Muscle layer of colon (tissue), 2 donors: Measurements from ENCODE around the gene INO80D.
"Not testable (repeated sequence)": the region's sequence is repeated elsewhere in the genome, so short reads cannot be mapped to it uniquely, and the experiment has no call there.

Source experiments
- H3K27ac ChIP-seq: one replicate; pipeline ENCODE4 v1.7.0; 2013; ENCODE audit warnings: low read depth, mild to moderate bottlenecking, low read length, moderate library complexity
- H3K27me3 ChIP-seq, 2 donors: one replicate each; pipeline ENCODE4 v1.7.0; 2013; ENCODE audit warnings: low read length in 2 of 2, mild to moderate bottlenecking in 2 of 2; ENCODE audit not compliant: insufficient read depth in 2 of 2, control insufficient read depth in 1 of 2
- H3K36me3 ChIP-seq: one replicate; pipeline ENCODE4 v1.7.0; 2013; ENCODE audit warnings: mild to moderate bottlenecking, low read length; ENCODE audit not compliant: insufficient read depth
- H3K4me1 ChIP-seq: one replicate; pipeline ENCODE4 v1.7.0; 2013; ENCODE audit warnings: mild to moderate bottlenecking, low read length; ENCODE audit not compliant: insufficient read depth
- H3K4me3 ChIP-seq, 2 donors: one replicate each; pipeline ENCODE4 v1.7.0; 2013; ENCODE audit warnings: low read length in 2 of 2, low read depth in 1 of 2, mild to moderate bottlenecking in 1 of 2, moderate library complexity in 1 of 2
- H3K9ac ChIP-seq: one replicate; pipeline ENCODE4 v1.7.0; 2013; ENCODE audit warnings: low read length
- H3K9me3 ChIP-seq: one replicate; pipeline ENCODE4 v1.7.0; 2013; ENCODE audit warnings: mild to moderate bottlenecking, low read length
- donor health status: abdominal sarcoma.
- donor health status: Adenocarcinoma of cecum.

INO80D gene

GRCh38 chr2:206082298-206082843, 3.6 kb downstream of the INO80D start:
- Histone ChIP-seq H3K4me3 (no peak overlapping the region), H3K36me3 (no peaks in the 10 kb centered on the region), H3K9ac (no peak overlapping the region), H3K9me3 (no peaks in the 10 kb centered on the region), H3K27me3 (no peaks in the 10 kb centered on the region), H3K4me1 (peaks cover 21% of the 10 kb centered on the region), H3K27ac (no peak overlapping the region)

DNA sequence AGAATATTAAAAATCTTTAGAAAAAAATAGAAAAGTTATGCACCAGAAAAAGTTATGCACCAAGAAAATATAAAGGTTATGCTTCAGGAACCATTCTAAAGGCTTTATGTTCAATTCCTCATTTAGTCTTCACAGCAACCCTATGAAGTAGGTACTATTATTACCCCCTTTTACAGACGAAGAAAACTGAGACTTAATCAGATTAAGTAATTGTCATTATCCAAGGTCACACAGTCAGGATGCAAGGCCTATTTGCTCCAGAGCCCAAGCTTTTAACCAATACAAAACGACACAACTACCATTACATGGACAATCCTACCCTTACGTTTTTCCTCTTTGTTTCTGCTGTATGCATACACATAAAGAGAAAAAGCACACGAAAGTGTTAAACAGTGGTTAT, 5.0 kb downstream of the INO80D start:
- Histone ChIP-seq H3K9ac (no peak overlapping the region), H3K36me3 (no peaks in the 10 kb centered on the region), H3K4me3 (no peak overlapping the region), H3K27me3 (no peaks in the 10 kb centered on the region), H3K27ac (no peak overlapping the region), H3K4me1 (peaks cover 16% of the 10 kb centered on the region), H3K9me3 (no peaks in the 10 kb centered on the region)

- no peaks in the 10 kb centered on the region for H3K36me3 ChIP-seq
- no peak overlapping the region for H3K27ac ChIP-seq
- no peaks in the 10 kb centered on the region for H3K9me3 ChIP-seq
- H3K4me3 ChIP-seq = no peak overlapping the region
- H3K9ac ChIP-seq = no peak overlapping the region
- peaks cover 16% of the 10 kb centered on the region for H3K4me1 ChIP-seq
- H3K27me3 ChIP-seq = no peaks in the 10 kb centered on the region
Measured at GRCh38 chr2:206079699-206080465, 6.1 kb downstream of the INO80D start.

DNA sequence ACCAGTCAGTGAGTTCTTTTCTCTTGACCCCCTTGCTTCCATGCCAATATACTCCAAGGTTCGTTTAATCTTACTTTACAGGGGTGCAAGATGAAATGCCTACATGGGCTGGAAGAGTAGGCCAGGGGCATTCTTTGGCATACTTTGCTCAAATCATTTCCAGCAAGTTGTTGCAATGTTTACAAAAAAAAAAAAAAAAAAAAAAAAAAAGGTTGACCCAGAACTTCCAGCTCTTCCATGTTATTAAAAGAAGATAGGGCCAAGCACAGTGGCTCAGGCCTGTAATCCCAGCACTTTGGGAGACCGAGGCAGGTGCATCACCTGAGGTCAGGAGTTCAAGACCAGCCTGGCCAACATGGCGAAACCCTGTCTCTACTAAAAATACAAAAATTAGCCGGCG, 8.1 kb downstream of the INO80D start:
- not testable (repeated sequence) for H3K36me3 ChIP-seq, H3K27me3 ChIP-seq, H3K27ac ChIP-seq, H3K9me3 ChIP-seq, H3K9ac ChIP-seq, H3K4me3 ChIP-seq
- H3K4me1 ChIP-seq = peaks cover 11% of the 10 kb centered on the region

DNA sequence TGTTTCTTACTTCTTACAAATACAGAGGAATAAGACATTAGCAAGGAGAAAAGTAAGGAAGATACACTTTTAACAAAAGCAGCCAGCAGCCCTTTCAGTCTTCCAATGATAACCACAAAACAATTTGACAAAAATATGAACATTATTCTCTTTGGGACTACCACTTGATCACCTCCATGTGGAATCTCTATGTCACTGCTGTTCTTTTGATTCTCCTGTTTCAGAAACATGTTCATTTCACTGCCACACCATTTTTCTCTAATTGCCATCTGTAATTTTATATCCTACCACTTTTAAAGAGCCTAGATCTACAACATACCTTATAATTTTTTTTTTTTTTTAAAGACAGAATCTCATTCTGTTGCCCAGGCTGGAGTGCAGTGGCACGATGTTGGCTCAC, 10.9 kb downstream of the INO80D start:
- H3K9ac ChIP-seq = no peak overlapping the region
- H3K36me3 ChIP-seq = no peaks in the 10 kb centered on the region
- H3K4me1 ChIP-seq = peaks cover 6% of the 10 kb centered on the region
- H3K4me3 ChIP-seq = no peak overlapping the region
- H3K27ac ChIP-seq = no peak overlapping the region
- H3K9me3 ChIP-seq = no peaks in the 10 kb centered on the region
- H3K27me3 ChIP-seq = no peaks in the 10 kb centered on the region

DNA sequence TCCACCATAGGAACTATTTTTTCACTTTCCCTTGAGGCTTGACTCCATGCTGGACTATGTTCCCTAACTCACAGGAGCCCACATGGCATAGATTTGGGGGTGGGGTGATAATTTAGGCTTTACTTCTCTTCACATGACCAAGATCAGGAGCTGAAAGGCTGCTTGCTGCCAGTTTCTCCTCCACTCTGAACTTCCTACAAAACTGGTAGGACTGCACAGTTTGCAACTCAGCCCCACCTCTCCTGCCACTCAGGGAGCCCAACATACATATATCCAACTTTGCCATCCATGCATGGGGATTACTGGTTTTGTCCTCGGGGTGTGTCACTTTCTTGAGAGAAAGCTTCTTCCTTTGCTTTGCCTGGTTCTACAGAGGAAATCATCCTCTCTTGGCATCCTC, 14.2 kb downstream of the INO80D start:
- Histone ChIP-seq H3K36me3 (no peaks in the 10 kb centered on the region), H3K27me3 (no peaks in the 10 kb centered on the region), H3K4me3 (no peak overlapping the region), H3K9me3 (no peaks in the 10 kb centered on the region), H3K27ac (no peak overlapping the region), H3K4me1 (no peaks in the 10 kb centered on the region), H3K9ac (no peak overlapping the region)

DNA sequence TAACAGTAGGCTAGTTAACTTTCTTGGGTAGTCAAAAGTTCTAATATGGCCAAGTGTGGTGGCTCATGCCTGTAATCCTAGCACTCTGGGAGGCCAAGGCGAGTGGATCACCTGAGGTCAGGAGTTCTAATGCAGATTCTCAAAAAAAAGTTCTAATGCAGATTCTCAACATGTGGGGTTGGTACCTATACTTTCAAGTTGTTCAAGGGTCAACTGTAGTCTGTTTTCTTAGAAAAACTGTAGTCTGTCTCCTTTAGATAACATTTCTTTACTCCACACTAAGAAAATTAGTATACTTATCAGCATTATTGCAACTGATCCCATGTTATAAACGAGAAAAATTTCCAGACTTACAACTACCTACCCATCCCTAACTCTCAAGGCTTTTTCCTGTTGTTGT, 16.6 kb downstream of the INO80D start:
- no peak overlapping the region for H3K27ac ChIP-seq
- H3K4me1 ChIP-seq = no peaks in the 10 kb centered on the region
- no peaks in the 10 kb centered on the region for H3K36me3 ChIP-seq
- no peaks in the 10 kb centered on the region for H3K9me3 ChIP-seq
- H3K4me3 ChIP-seq = no peak overlapping the region
- no peaks in the 10 kb centered on the region for H3K27me3 ChIP-seq
- H3K9ac ChIP-seq = no peak overlapping the region

GRCh38 chr2:206068207-206068606, 17.8 kb downstream of the INO80D start:
- Histone ChIP-seq H3K27ac (no peak overlapping the region), H3K4me3 (no peak overlapping the region), H3K36me3 (no peaks in the 10 kb centered on the region), H3K9ac (no peak overlapping the region), H3K9me3 (no peaks in the 10 kb centered on the region), H3K27me3 (no peaks in the 10 kb centered on the region), H3K4me1 (no peaks in the 10 kb centered on the region)

DNA sequence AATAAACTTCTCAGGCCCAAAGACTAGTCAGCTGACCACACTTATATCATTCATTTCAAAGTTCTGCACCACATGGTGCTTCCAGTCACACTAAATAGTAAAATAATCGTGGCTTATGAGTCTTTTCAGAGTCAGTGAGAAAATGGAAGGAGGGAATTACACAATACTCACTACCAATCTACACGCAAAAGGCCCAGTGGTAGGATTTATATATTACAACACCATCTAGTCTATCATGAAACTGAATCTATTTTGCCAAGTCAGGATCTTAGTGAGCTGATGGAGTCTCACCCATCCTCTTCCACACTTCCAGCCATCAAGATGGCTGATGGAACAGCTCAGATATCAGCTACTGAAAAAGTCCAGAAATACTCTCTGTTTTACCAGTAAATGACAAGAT, 21.9 kb downstream of the INO80D start:
- no peaks in the 10 kb centered on the region for H3K9me3 ChIP-seq

DNA sequence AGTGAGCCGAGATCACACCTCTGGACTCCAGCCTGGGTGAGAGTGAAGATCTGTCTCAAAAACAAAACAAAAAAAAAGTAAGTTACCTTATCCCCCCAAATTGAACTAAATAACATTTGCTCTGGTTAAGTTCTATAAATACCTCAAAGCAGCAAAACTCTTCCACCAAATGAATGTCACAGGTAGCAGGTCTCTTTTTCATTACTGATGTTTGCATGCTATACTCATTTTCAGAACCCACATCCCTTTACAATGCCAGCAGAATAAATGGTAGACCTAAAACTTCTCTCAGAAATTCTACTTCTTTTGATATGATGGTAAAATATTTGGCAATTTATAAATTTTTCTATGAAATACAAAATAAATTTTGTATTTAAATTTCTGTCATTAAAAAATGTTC, 22.3 kb downstream of the INO80D start:
- H3K27me3 ChIP-seq = no peaks in the 10 kb centered on the region
- H3K9ac ChIP-seq = no peak overlapping the region
- H3K4me1 ChIP-seq = no peaks in the 10 kb centered on the region
- H3K4me3 ChIP-seq = no peak overlapping the region
- H3K9me3 ChIP-seq = no peaks in the 10 kb centered on the region
- H3K36me3 ChIP-seq = peaks cover 5% of the 10 kb centered on the region
- H3K27ac ChIP-seq = no peak overlapping the region

More for the DNA sequence above, 21.9 kb downstream of the INO80D start:
- no peaks in the 10 kb centered on the region for H3K4me1 ChIP-seq
- H3K36me3 ChIP-seq = peaks cover 5% of the 10 kb centered on the region
- no peaks in the 10 kb centered on the region for H3K27me3 ChIP-seq
- no peak overlapping the region for H3K27ac ChIP-seq
- no peak overlapping the region for H3K4me3 ChIP-seq
- H3K9ac ChIP-seq = no peak overlapping the region

GRCh38 chr2:206062724-206063123, 23.2 kb downstream of the INO80D start:
- no peak overlapping the region for H3K27ac ChIP-seq
- H3K27me3 ChIP-seq = no peaks in the 10 kb centered on the region
- H3K36me3 ChIP-seq = peaks cover 5% of the 10 kb centered on the region
- no peaks in the 10 kb centered on the region for H3K4me1 ChIP-seq
- no peak overlapping the region for H3K4me3 ChIP-seq
- no peaks in the 10 kb centered on the region for H3K9me3 ChIP-seq
- no peak overlapping the region for H3K9ac ChIP-seq

DNA sequence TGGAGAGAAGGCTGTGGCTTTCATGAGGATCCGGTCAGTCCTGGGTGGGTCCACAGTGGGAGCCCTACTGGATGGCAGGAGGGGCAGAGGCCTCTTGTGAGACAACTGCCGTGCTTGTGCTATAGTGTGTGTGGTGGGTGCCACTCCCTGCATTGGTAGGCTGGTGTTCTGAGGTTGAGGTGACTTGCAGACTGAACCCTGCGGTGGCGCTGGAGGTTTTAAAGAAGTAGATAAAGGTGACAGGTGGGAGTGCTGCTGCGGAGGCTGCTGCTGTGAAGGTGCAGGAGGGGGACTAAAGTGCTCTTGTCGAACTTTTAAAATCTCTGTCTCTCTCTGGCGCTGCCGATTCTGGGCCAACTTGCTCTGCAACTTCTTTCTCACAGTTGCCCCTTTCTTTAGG, 29.7 kb downstream of the INO80D start:
- Histone ChIP-seq H3K9ac (no peak overlapping the region), H3K36me3 (peaks cover 20% of the 10 kb centered on the region), H3K4me3 (no peak overlapping the region), H3K9me3 (no peaks in the 10 kb centered on the region), H3K4me1 (peaks cover 4% of the 10 kb centered on the region), H3K27ac (no peak overlapping the region), H3K27me3 (no peaks in the 10 kb centered on the region)
